Putamen (tissue), 1 donor: ENCODE data around the gene ALPG.
"Not testable (repeated sequence)": the region's sequence is repeated elsewhere in the genome, so short reads cannot be mapped to it uniquely, and the experiment has no call there.

ENCODE experiments used
- DNase-seq: peaks from one replicate; pipeline ENCODE4 v3.0.0-alpha.2; 2016; ENCODE audit warnings: low spot score

The ALPG gene

GRCh38 chr2:232377319-232377718 is 29.3 kb upstream of the ALPG start:
- DNase-seq = no peak

GRCh38 chr2:232377841-232378734 is 28.6 kb upstream of the ALPG start:
- no peak for DNase-seq

DNA sequence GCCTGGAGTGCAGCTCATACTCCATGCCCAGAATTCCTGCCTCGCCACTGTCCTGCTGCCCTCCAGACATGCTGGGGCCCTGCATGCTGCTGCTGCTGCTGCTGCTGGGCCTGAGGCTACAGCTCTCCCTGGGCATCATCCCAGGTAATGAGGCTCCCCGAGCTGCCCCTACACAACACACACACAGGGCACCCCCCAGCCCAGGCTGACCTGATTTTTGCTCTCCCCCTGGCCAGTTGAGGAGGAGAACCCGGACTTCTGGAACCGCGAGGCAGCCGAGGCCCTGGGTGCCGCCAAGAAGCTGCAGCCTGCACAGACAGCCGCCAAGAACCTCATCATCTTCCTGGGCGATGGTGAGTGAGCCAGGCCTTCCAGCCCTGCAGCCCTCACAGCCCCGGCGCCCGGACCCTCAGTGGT is 27.9 kb upstream of the ALPG start, which contains the start of gene ALPP:
Gene ALPP, plus strand, starts transcription at position 17 of the 417 bp plus-strand sequence. Its CDS starts 52 bp downstream, at position 69.
- DNase-seq = not testable (repeated sequence)

GRCh38 chr2:232379610-232380590 is 26.7 kb upstream of the ALPG start:
- DNase-seq = not testable (repeated sequence)

DNA sequence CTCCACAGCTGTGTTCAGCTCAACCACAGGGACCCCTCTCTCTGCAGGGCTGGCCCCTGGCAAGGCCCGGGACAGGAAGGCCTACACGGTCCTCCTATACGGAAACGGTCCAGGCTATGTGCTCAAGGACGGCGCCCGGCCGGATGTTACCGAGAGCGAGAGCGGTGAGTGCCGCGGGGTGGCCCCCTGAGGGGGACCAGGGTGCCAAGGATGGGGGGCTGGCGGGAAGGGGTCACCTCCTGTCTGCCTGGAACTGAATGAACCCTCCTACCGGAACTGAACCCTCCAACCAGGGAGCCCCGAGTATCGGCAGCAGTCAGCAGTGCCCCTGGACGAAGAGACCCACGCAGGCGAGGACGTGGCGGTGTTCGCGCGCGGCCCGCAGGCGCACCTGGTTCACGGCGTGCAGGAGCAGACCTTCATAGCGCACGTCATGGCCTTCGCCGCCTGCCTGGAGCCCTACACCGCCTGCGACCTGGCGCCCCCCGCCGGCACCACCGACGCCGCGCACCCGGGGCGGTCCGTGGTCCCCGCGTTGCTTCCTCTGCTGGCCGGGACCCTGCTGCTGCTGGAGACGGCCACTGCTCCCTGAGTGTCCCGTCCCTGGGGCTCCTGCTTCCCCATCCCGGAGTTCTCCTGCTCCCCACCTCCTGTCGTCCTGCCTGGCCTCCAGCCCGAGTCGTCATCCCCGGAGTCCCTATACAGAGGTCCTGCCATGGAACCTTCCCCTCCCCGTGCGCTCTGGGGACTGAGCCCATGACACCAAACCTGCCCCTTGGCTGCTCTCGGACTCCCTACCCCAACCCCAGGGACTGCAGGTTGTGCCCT is 25.2 kb upstream of the ALPG start:
- not testable (repeated sequence) for DNase-seq

GRCh38 chr2:232382331-232383225 is 24.1 kb upstream of the ALPG start:
- no peak for DNase-seq

DNA sequence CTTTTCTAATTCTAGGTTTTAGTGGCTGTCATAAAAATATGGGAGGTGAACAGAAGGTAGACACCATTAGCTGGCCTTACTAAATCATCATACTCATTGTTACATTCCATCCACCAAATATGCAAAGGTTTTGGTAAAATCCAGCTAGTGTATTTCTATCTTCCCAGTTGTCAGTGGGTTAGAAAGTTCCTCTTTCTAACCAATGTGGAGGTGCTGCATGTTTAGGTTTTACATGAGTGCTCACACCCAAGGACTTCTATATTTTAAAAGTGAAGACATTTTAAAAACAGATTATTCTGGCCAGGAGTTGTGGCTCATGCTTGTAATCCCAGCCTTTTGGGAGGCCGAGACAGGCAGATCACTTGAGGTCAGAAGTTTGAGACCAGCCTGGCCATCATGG is 22.2 kb upstream of the ALPG start:
- no peak for DNase-seq

DNA sequence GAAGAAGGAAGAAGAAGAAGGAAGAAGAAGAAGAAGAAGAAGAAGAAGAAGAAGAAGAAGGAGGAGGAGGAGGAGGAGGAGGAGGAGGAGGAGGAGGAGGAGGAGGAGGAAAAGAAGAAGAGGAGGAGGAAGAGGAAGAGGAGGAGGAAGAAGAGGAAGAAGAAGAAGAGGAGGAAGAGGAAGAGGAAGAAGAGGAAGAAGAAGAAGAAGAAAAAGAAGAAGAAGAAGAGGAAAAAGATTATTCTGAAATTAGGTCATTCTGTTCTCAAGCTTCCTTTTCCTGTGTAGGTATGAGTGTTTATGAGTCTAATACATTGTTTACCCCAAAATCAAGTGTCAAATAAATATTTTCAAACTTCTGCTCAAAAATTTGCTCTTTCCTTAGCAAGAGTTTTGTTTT is 21.6 kb upstream of the ALPG start:
- DNase-seq = not testable (repeated sequence)

GRCh38 chr2:232385660-232386489 is 20.8 kb upstream of the ALPG start:
- DNase-seq = no peak

DNA sequence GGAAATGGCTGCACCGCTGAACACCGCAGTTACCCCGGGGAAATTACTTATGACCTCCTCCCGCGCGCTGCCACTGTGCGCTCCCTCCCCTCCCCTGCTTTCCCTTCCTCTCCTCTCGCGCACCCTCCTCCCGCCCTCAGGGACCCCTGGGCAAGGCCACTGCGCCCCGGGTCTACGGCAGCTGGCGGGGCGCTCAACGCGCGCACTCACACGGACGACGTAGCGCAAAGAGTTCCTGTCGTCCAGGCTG is 20.2 kb upstream of the ALPG start:
- DNase-seq = no peak

- no peak for DNase-seq
Observed at GRCh38 chr2:232386740-232387450, 19.7 kb upstream of the ALPG start.

DNA sequence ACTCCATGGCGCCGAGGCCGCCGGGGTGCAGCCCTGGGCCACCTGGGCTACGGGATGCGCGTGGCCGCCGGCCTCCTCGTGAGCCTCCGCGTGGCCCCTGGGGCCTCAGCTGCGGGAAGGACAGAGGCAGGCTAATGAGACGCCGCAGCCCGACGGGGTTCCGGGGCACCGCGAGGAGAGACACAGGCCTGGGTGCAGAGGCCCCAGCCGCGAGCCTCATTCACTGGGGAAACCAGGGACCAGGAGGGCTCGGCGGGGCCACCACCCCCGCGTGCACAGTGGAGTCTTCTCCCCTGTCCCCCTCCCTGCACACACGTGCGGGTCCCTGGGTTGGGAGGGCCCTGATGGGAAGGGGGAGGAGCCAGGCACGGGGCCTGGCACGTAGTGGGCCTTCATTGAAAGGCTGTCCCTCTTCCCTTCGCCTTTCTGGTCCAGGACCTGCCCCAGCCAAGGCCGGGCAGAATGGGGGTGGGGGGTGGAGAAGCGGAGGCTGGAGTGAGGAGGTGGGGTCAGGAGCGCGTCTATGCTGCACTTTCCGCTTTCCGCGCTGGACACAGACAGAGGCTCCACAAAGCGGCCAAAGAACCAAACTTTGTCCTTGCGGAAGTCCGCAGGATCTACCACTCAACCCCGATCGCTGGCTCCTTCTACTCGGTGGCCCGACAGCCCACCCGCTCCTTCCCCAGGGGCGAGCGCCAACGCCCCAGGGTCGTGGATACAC is 19.0 kb upstream of the ALPG start:
- DNase-seq = no peak

DNA sequence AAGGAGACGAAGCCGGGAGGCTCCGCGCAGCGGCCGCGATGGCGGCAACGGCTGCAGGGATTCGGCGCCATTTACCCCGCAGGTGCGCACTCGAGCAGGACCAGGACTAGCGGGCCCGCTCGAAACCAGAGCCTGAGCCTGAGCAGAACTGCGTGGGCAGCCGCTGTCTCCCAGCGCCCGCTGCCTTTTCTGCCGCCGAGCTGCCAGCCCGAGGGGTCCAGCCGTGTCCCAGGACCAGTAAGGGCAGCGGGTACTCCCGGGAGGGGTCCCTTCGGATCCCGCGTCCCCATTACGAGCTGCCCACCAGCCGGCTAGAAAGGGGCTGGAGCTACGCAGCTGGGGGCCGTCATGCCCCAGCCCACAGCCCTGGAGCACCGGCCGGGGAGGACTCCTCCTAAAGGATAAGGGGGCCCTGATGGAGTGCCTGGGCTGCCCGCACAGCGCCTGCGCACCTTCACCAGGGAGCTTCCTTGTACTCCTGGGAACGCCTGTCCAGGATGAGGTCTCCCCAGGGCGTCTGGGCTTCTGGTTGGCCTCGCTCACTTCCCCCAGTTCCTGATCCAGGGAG is 18.2 kb upstream of the ALPG start:
- no peak for DNase-seq

DNA sequence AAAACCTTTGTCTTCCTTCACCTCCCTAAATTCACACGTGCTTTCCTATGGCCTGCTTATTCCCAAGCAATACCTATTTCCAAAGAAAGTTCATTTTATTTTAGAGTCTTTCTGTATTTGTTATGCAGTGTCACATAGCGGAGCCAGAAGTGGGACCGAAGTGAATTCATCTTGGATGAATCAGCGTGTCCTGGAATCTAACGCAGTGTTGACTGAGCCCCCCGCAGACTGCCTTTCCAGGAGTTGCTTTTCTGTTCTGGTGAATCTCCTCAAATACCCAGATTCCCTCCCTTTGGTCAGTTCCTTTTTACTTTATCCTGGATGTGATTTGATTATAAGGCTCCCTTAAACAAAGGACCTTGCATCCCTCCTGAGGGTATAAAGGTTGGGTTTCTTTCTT is 17.3 kb upstream of the ALPG start:
- no peak for DNase-seq

DNA sequence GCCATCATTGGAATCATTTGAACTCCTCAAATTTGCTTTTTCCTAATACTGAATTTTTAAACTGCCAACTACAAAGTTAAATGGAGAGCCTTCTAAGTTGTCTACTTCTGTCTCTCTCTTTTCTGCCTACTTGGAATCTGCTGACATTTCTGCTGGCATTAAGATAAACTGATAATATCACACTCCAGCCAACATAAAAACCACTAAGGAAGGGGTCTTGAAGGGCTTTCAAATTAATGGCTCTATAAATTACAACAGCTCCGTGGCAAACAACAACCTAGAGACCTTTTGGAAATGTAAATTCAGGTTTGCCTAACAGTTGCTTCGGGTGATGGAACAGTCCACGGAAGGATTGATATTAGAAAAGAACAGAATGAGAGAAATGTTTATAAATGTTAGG is 16.0 kb upstream of the ALPG start:
- DNase-seq = no peak

DNA sequence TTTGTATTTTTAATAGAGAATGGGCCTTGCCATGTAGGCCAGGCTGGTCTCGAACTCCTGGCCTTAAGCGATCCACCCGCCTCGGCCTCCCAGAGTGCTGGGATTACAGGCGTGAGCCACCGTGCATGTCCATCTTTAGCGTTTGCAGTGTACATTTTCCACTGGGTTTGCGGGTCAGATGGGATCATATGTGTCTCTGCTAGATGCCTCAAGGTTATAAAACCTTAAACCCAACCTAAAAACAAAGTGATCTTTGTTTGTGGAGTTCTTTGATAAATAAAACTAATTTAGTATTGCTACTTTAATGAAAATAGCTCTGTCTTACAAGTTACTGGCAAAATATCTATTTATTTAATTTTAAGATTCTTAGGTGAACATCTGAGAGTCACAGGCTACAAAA is 13.1 kb upstream of the ALPG start:
- no peak for DNase-seq

- DNase-seq = not testable (repeated sequence)
Observed at GRCh38 chr2:232394431-232394830, 12.2 kb upstream of the ALPG start.

DNA sequence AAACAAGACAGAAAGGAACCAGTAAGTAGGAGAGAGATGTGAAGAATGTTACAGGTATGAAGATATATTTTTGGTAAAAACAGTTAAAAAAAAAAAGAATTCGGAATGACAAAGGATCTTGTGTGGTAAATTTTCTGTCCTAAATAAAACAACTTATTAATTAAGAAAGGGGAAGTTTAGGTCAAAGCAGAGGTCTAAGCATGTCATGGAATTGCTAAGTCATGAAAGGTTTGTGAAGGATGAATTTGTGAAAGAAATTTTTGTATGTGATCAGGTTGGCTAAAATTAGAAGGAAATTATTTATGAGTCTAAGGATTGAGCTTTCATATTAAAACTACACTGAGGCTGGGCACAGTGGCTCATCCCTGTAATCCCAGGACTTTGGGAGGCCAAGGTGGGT is 11.1 kb upstream of the ALPG start:
- DNase-seq = no peak
